Activated CD4-positive, alpha-beta T cell treated with anti-CD3 and anti-CD28 coated beads for 36 hours (primary cell): ENCODE measurements around the gene PPP2R3A. TPM values are rescaled to one million over a fixed set of nuclear protein-coding genes. Genes with fewer than 3 reads are reported as not detected.
A peak's percentile ranks its signal among the peaks of the same experiment; 100 is the strongest.
"Not testable (repeated sequence)": the region's sequence is repeated elsewhere in the genome, so short reads cannot be mapped to it uniquely, and the experiment has no call there.

Source experiments
- ATAC-seq: fragments of 200-7000 bp; cut with Tn5 transposase; one replicate; pipeline ENCODE4 v1.10.0; 2021; ENCODE audit warnings: mild to moderate bottlenecking, moderate library complexity
- CTCF ChIA-PET: fragments of 350-600 bp; sonication (Branson Sonifier 250); formaldehyde crosslinking; loops from one replicate; lab custom pipeline; 2021; ENCODE audit warnings: antibody characterized with exemption; lab: Charles Lee
- POLR2A ChIA-PET: fragments of 350-600 bp; sonication (Branson Sonifier 250); formaldehyde crosslinking; loops from one replicate; lab custom pipeline; 2021; ENCODE audit warnings: antibody characterized with exemption, inconsistent platforms; lab: Charles Lee
- DNase-seq: peaks from one replicate; pipeline ENCODE4 v3.0.0-alpha.2; 2020
- H3K27ac Mint-ChIP-seq: one replicate; pipeline ENCODE4 v1.8.0; 2021; ENCODE audit warnings: mixed read lengths
- H3K27me3 Mint-ChIP-seq: one replicate; pipeline ENCODE4 v1.8.0; 2021; ENCODE audit warnings: mixed read lengths
- H3K36me3 Mint-ChIP-seq: one replicate; pipeline ENCODE4 v1.8.0; 2021; ENCODE audit warnings: low read depth, mixed read lengths
- H3K4me1 Mint-ChIP-seq: one replicate; pipeline ENCODE4 v1.8.0; 2021; ENCODE audit warnings: mixed read lengths
- H3K4me3 Mint-ChIP-seq: one replicate; pipeline ENCODE4 v1.8.0; 2021; ENCODE audit warnings: mild to moderate bottlenecking, moderate library complexity, mixed read lengths
- H3K9me3 Mint-ChIP-seq: one replicate; pipeline ENCODE4 v1.8.0; 2021; ENCODE audit warnings: low read depth, mixed read lengths
- intact Hi-C, 2 experiments: fragments of 100-400 bp; cut with DNase I in 1 of 2; cut with micrococcal nuclease in 1 of 2; formaldehyde crosslinking; loops; one replicate each; pipeline versions ENCODE4 v1.14.2 to v1.15.1; 2022 to 2024; cut with DNase I, micrococcal nuclease
- total RNA-seq, 2 experiments: library from RNA; stranded (reverse); gene quantifications; one replicate each; pipeline ENCODE4 v1.2.3, GENCODE V29; 2021

PPP2R3A gene
- total RNA-seq, 2 experiments from 2014 or later = 0.18 to 0.51 TPM

- DNase-seq (no peak), ATAC-seq (no peak)
- ChIA-PET POLR2A (no interaction called here), CTCF (interaction anchor here (0.6 kb wide), 1 partner anchor 20 kb away, joined by 4 read pairs; no protein-coding TSS in a partner anchor)
- no peak overlapping the region for H3K27ac Mint-ChIP-seq
- intact Hi-C loops = no loop called here
- no peak overlapping the region for H3K4me3 Mint-ChIP-seq
- H3K27me3 Mint-ChIP-seq = no peaks in the 10 kb centered on the region
- H3K36me3 Mint-ChIP-seq = no peaks in the 10 kb centered on the region
- peaks cover 14% of the 10 kb centered on the region for H3K4me1 Mint-ChIP-seq
- H3K9me3 Mint-ChIP-seq = no peaks in the 10 kb centered on the region
These were observed 170.9 kb downstream of the PPP2R3A start for GRCh38 chr3:136136454-136136853.

- no peak for DNase-seq
- Mint-ChIP-seq H3K4me1 (peaks cover 27% of the 10 kb centered on the region), H3K27me3 (no peaks in the 10 kb centered on the region), H3K9me3 (no peaks in the 10 kb centered on the region), H3K4me3 (no peak overlapping the region), H3K36me3 (peaks cover 6% of the 10 kb centered on the region), H3K27ac (peak overlapping the region; percentile 6)
- no peak for ATAC-seq
- ChIA-PET CTCF (interaction anchor here (0.6 kb wide), 1 partner anchor 280 kb away, joined by 3 read pairs; no protein-coding TSS in a partner anchor), POLR2A (no interaction called here)
- intact Hi-C loops = loop anchor here in 1 of 2 experiments (5.0 kb wide), 1 partner anchor 111 kb away; the partner anchor contains the start of gene PCCB
These were observed 175.8 kb downstream of the PPP2R3A start for GRCh38 chr3:136141291-136141785.

DNA sequence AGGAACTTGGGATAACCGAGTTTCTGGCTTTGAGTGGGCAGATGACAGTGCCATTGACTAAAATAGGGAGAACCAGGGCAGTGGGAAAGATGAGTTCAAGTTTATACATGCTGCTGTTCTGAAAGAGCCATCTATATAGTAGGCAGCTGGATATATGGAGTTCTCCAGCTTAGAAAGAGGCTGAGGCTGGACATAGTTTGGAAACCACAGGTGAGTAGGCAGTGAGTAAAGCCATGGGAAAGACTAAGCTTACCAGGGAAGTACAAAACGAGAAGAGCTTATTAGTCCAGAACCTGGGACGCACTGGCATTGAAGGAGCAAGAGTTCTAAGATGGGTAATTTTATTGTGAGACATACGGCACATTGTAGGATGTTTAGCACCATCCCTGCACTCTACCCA, 176.4 kb downstream of the PPP2R3A start:
- Mint-ChIP-seq H3K27me3 (no peaks in the 10 kb centered on the region), H3K27ac (peak overlapping the region; percentile 6)
- no peak for ATAC-seq

DNA sequence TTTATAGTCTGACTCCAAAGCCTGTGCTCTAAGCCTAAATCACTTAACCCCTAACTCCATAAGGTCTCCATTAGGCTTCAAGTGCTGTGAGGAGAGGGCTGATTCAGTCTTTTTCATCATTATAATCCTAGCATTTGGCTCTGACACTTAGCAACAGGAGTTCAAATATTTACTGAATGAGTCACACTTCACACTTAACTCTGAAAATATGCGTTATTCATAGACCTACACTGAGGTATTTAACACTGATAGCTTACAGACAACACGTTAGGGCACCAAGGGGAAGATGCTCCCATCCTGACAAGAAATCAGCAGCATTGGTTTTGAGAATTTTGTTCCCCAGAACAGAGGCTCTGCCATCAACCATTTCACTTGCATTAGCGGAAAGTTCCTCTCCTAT, 177.1 kb downstream of the PPP2R3A start:
- DNase-seq = no peak
- Mint-ChIP-seq H3K36me3 (peaks cover 9% of the 10 kb centered on the region), H3K4me1 (peaks cover 34% of the 10 kb centered on the region), H3K27me3 (no peaks in the 10 kb centered on the region), H3K27ac (peak overlapping the region; percentile 33), H3K4me3 (no peak overlapping the region), H3K9me3 (no peaks in the 10 kb centered on the region)
- CTCF ChIA-PET = no interaction called here
- ATAC-seq = peak; percentile 95
- intact Hi-C loops = loop anchor here (2.0 to 5.0 kb wide), 2 partner anchors 54 to 110 kb away; partner anchors contain the start of genes MSL2 (in 1 of the 2) and PCCB (in 1 of the 2)
- POLR2A ChIA-PET = no interaction called here

More for the DNA sequence above, 176.4 kb downstream of the PPP2R3A start:
- CTCF ChIA-PET = no interaction called here
- Mint-ChIP-seq H3K36me3 (peaks cover 7% of the 10 kb centered on the region), H3K4me1 (peaks cover 28% of the 10 kb centered on the region), H3K9me3 (no peaks in the 10 kb centered on the region), H3K4me3 (no peak overlapping the region)
- no peak for DNase-seq
- POLR2A ChIA-PET = no interaction called here
- intact Hi-C loops = loop anchor here (2.0 to 5.0 kb wide), 2 partner anchors 55 to 110 kb away; partner anchors contain the start of genes MSL2 (in 1 of the 2) and PCCB (in 1 of the 2)

DNA sequence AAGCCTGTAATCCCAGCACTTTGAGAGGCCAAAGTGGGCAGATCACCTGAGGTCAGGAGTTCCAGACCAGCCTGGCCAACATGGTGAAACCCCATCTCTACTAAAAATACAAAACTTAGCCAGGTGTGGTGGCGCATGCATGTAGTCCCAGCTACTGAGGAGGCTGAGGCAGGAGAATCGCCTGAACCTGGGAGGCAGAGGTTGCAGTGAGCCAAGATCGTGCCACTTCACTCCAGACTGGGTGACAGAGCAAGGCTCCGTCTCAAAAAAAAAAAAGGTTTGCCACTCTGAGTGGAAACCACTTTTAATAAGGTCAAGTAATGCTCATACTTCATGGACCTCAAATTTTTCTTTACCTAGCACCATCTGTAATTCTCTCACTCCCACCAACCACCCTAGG, 178.9 kb downstream of the PPP2R3A start:
- H3K27me3 Mint-ChIP-seq, CTCF ChIA-PET, H3K4me3 Mint-ChIP-seq, H3K27ac Mint-ChIP-seq, DNase-seq, H3K9me3 Mint-ChIP-seq, POLR2A ChIA-PET, ATAC-seq: not testable (repeated sequence)
- peaks cover 45% of the 10 kb centered on the region for H3K4me1 Mint-ChIP-seq
- intact Hi-C loops = loop anchor here in 1 of 2 experiments (5.0 kb wide), 1 partner anchor 108 kb away; the partner anchor contains the start of gene PCCB
- H3K36me3 Mint-ChIP-seq = peaks cover 16% of the 10 kb centered on the region

- no peaks in the 10 kb centered on the region for H3K9me3 Mint-ChIP-seq
- no peak overlapping the region for H3K4me3 Mint-ChIP-seq
- no peak for ATAC-seq
- ChIA-PET CTCF (interaction anchor here (0.6 to 1.4 kb wide), 6 partner anchors 9 to 1796 kb away, joined by 3 to 4 read pairs (median 3); no protein-coding TSS in a partner anchor), POLR2A (interaction anchor here (0.6 kb wide), 1 partner anchor 50 kb away, joined by 4 read pairs; no protein-coding TSS in a partner anchor)
- H3K27me3 Mint-ChIP-seq = no peaks in the 10 kb centered on the region
- peaks cover 32% of the 10 kb centered on the region for H3K36me3 Mint-ChIP-seq
- H3K4me1 Mint-ChIP-seq = peaks cover 58% of the 10 kb centered on the region
- no peak overlapping the region for H3K27ac Mint-ChIP-seq
- DNase-seq = no peak
- intact Hi-C loops = no loop called here
These were observed 181.6 kb downstream of the PPP2R3A start for GRCh38 chr3:136146981-136147729.

GRCh38 chr3:136149667-136150066, 184.1 kb downstream of the PPP2R3A start:
- H3K27ac Mint-ChIP-seq = peak overlapping the region; percentile 69
- ATAC-seq (peak; percentile 81), DNase-seq (no peak)
- ChIA-PET CTCF (no interaction called here), POLR2A (interaction anchor here (0.8 to 1.2 kb wide), 3 partner anchors 21 to 47 kb away, joined by 3 to 4 read pairs (median 4); partner anchors contain the start of gene MSL2)
- H3K4me3 Mint-ChIP-seq = no peak overlapping the region
- H3K4me1 Mint-ChIP-seq = peaks cover 72% of the 10 kb centered on the region
- peaks cover 33% of the 10 kb centered on the region for H3K36me3 Mint-ChIP-seq
- no peaks in the 10 kb centered on the region for H3K27me3 Mint-ChIP-seq
- H3K9me3 Mint-ChIP-seq = no peaks in the 10 kb centered on the region
- intact Hi-C loops = loop anchor here in 1 of 2 experiments (5.0 kb wide), 1 partner anchor 43 kb away; no protein-coding TSS in a partner anchor

DNA sequence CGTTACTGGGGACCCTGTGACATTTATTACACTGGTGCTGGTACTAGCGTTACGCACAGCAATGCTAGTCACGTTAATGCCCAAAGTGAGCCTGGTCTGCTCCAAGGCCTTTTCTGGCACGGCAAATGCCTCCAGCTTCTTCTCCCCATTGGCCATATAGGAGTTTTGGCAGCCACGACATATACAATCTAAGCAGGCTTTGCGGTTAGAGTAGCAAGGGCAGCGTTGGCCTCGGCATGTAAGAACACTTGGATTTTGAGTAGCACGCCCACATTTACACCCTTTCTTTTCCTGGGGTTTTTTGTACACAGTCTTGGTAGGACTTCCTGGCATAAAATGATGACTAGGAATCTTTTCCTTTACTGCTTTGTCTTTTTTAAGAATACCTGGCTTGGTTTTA, 185.7 kb downstream of the PPP2R3A start:
- no peak for DNase-seq
- intact Hi-C loops = loop anchor here in 1 of 2 experiments (5.0 kb wide), 1 partner anchor 41 kb away; no protein-coding TSS in a partner anchor
- peaks cover 34% of the 10 kb centered on the region for H3K36me3 Mint-ChIP-seq
- ATAC-seq = no peak
- ChIA-PET CTCF (no interaction called here), POLR2A (no interaction called here)
- H3K9me3 Mint-ChIP-seq = no peaks in the 10 kb centered on the region
- no peak overlapping the region for H3K4me3 Mint-ChIP-seq
- H3K27ac Mint-ChIP-seq = peak overlapping the region; percentile 56
- H3K4me1 Mint-ChIP-seq = peaks cover 79% of the 10 kb centered on the region
- H3K27me3 Mint-ChIP-seq = no peaks in the 10 kb centered on the region

- H3K27me3 Mint-ChIP-seq = no peaks in the 10 kb centered on the region
- H3K36me3 Mint-ChIP-seq = peaks cover 31% of the 10 kb centered on the region
- ChIA-PET POLR2A (no interaction called here), CTCF (no interaction called here)
- no peaks in the 10 kb centered on the region for H3K9me3 Mint-ChIP-seq
- intact Hi-C loops = loop anchor here in 1 of 2 experiments (5.0 kb wide), 1 partner anchor 40 kb away; no protein-coding TSS in a partner anchor
- H3K27ac Mint-ChIP-seq = peak overlapping the region; percentile 81
- DNase-seq (no peak), ATAC-seq (peak; percentile 43)
- H3K4me1 Mint-ChIP-seq = peaks cover 77% of the 10 kb centered on the region
- H3K4me3 Mint-ChIP-seq = no peak overlapping the region
These were observed 186.8 kb downstream of the PPP2R3A start for GRCh38 chr3:136152176-136152843.

DNA sequence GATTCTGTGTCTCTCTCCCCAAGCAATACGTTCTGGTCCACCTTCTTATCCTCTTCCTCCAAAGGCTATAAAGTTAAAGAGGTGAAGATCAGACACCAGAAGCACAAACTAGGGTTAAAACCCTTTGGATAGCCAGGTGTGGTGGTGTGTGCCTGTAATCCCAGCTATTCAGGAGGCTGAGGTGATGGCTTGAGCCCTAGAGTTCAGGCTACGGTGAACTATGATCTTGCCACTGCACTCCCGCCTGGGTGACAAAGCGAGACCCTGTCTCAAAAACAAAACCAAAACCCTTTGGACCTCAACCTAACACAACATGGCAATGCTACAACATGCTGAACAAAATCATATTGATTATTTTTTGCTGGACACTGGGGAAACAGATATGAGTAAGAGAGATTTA, 187.4 kb downstream of the PPP2R3A start:
- Mint-ChIP-seq H3K36me3 (peaks cover 30% of the 10 kb centered on the region), H3K9me3 (no peaks in the 10 kb centered on the region), H3K4me3 (no peak overlapping the region), H3K27me3 (no peaks in the 10 kb centered on the region), H3K27ac (peak overlapping the region; percentile 81), H3K4me1 (peaks cover 78% of the 10 kb centered on the region)
- DNase-seq (no peak), ATAC-seq (no peak)
- intact Hi-C loops = loop anchor here in 1 of 2 experiments (5.0 kb wide), 1 partner anchor 39 kb away; no protein-coding TSS in a partner anchor
- CTCF ChIA-PET = no interaction called here
- POLR2A ChIA-PET = no interaction called here

DNA sequence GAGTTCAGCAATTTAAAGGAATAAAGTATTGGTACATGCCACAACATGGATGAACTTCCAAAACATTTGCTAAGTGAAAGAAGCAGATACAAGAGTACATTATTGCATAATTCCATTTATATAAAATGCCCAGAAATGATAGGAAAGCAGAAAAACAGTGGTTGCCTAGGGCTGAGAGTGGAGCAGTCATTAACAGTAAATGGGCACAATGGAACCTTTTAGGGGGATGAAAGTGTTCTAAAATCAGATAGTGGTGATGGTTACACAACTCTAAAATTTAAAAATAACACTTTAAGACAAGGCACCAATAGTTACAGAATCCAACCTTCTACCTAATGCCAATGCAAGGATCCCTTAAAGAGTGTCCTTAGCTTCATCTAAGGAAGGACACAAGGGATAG, 196.0 kb downstream of the PPP2R3A start:
- no peaks in the 10 kb centered on the region for H3K27me3 Mint-ChIP-seq
- DNase-seq (no peak), ATAC-seq (no peak)
- intact Hi-C loops = no loop called here
- no peak overlapping the region for H3K27ac Mint-ChIP-seq
- ChIA-PET CTCF (no interaction called here), POLR2A (no interaction called here)
- H3K4me1 Mint-ChIP-seq = peaks cover 65% of the 10 kb centered on the region
- H3K4me3 Mint-ChIP-seq = no peak overlapping the region
- H3K9me3 Mint-ChIP-seq = peaks cover 1% of the 10 kb centered on the region
- peaks cover 23% of the 10 kb centered on the region for H3K36me3 Mint-ChIP-seq
